ENCODE measurements around the gene SFT2D1. TPM values are rescaled to one million over a fixed set of nuclear protein-coding genes. Genes with fewer than 3 reads are reported as not detected.

The SFT2D1 gene
- total RNA-seq, result 10 to 100 TPM; 49.5 to 50.0 TPM

DNA sequence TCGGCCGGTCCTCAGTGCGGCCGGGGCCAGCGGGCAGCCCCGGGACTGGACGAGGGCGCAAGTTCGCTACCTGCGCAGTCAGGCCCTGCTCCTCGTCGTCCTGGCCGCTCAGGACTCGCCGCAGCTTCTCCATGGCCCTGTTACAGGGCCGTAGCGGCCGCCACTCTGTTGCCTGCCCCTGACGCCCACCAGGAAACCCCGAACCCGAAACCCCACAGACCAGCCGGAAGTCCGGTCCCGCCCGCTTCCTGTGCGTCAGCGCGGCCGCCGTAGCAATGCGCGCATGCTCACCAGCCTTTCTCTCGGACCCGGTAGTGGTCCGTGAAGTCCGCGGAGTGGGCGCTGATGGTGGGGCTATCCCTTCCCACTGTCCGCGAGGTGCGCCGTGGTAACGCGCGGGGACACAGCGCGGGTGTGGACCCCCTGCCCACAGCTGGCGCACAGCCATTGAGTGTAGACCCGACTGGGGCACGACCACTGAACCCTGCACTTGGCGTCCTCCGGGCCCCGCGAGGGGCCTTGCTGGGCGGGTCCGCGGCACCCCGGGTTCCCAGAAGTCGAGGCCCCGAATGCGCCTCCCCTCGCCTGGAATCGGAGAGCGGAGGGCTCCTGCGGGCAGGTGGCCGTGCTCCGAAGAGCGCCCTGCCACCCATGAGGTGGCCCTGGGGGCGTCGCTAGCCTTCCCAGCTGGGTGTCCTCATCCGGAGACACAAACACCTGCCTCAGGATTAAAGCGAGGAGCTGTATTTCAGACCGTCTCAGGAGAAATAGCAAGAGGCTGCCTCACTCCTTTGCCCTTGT, at the start of gene SFT2D1:
SFT2D1 (minus strand) TSS at position 197 of the 801 bp plus-strand sequence; CDS start at position 133, 64 bp downstream.

DNA sequence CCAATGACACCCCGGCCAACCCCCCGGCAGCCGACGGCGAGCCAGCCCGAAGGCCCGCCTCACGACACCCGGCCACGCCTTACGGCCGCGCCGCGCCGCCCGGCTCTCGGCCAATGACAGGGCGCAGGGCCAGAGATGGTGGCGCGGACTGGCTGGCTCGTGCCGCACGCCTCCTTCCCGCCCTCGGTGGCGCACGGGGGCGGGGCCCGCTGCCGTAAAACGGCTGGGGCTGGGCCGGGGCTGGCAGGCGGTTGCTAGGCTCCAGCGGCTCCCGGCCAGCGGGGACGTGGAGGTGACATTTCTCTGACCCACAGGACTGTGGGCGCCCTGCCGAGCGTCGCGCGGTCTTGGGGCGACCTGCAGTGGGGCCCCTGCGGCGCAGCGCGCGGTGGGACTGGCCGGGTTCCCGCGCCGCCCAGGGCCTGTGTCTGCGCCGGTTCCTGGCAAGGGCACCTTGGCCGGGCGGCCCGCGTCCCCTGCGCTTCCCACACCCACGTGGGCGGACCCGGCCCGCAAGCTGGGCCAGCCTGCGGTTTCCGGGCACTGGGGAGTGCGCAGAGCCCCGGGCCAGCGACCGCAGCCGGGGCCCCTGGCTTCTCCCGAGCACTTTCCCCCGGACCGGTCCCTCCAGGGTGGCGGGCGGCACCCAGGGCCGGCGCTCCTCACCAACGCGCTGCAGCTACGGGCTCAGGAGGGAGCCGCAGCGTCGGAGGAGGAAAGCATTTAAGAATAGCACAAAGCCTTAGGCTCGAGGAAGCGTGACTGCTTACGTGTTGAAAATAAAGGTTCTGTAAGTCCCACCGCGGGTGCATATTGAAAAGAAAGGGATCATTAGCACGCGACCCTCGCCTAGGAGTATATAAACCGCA, 40.8 kb upstream of the SFT2D1 start, which contains the start of gene MPC1:
MPC1 (minus strand) TSS at position 8 of the 869 bp plus-strand sequence. CDS start 64 bp downstream, outside the sequence.

DNA sequence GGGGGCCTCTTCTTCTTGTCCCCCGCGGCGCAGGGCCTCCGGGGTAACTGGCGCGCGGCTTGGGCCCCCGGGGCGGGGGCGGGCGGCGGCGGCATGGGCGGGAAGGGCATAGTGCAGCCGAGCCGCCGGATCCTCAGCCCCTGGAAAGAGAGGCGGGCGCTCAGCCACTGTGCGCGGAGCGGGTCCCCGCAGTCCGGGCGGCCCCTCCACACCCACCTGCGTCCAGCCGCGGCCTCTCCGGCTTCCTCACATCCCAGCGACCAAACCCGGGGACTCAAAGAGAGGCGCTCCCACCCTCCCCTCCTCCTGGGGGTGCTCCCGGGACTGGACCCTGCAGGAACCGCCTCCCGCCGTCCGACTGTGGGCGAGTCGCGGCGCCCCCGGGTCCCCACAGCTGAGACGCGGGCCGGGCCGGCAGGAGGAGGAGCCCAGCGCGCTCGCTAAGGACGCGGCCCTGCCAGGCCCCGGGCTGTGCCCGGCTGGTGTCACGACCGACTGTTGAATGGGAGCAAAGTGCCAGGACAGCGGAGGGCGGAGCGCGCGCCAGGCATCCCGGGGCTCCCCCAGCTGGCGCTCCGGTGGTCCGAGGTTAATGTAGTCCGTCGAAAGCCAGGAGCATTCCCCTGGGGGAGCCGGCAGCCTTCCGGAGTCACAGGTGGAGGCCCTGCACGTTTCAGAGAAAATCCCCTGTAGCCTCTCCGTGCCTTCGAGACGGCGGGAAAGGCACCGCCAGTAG, 34.1 kb downstream of the SFT2D1 start, which contains the start of gene PRR18:
PRR18 (minus strand) TSS at position 360 of the 736 bp plus-strand sequence; CDS start at position 110, 250 bp downstream.

Other genes with a start within 250 kb of the SFT2D1 start
- gene TBXT, start 174.7 kb downstream of the SFT2D1 start, total RNA-seq, result not detected
- not detected for gene PRR18, start 34.2 kb downstream of the SFT2D1 start, total RNA-seq
- gene MPC1, start 40.4 kb upstream of the SFT2D1 start, total RNA-seq, result 10 to 100 TPM; 23.1 to 24.6 TPM
- under 1 TPM; 0.20 to 0.36 TPM for gene RAMACL, start 244.1 kb upstream of the SFT2D1 start, total RNA-seq

Data from activated naive CD4-positive, alpha-beta T cell treated with anti-CD3 and anti-CD28 coated beads, Interleukin-2, amount 10 ng/mL, durations not matched to agents 5 hours and 36 hours (primary cell).